K562 (cell line): ENCODE data around the gene PSMB10. TPM values are rescaled to one million over a fixed set of nuclear protein-coding genes. Genes with fewer than 3 reads are reported as not detected.
A peak's percentile ranks its signal among the peaks of the same experiment; 100 is the strongest.

Experiments
- BCL6 ChIP-seq: fragments of 250-450 bp; sonication (Bioruptor Pico); IDR thresholded peaks from 2 replicates; pipeline ENCODE4 v1.4.0; 2020
- FOSL1 ChIP-seq: fragments of 200-800 bp; sonication (Bioruptor generic); conservative IDR thresholded peaks from 2 replicates; pipeline ENCODE4 v1.6.1; 2016; ENCODE audit warnings: missing genetic modification characterization, missing compliant biosample characterization
- HDAC2 ChIP-seq: fragments of 450-650 bp; IDR thresholded peaks from 2 replicates; pipeline ENCODE4 v1.6.1; 2016; ENCODE audit warnings: mild to moderate bottlenecking
- HOXB6 ChIP-seq: fragments of 250-450 bp; sonication (Bioruptor Pico); IDR thresholded peaks from 2 replicates; pipeline ENCODE4 v1.5.1; 2022; ENCODE audit warnings: mild to moderate bottlenecking, borderline replicate concordance
- JUNB ChIP-seq: fragments of 450-650 bp; formaldehyde crosslinking; conservative IDR thresholded peaks from 2 replicates; pipeline ENCODE4 v1.4.0; 2020; ENCODE audit warnings: mild to moderate bottlenecking
- MCM5 ChIP-seq: fragments of 450-650 bp; IDR thresholded peaks from 2 replicates; pipeline ENCODE4 v1.6.1; 2016; ENCODE audit warnings: low read depth
- NCOA2 ChIP-seq, 2 experiments: fragments of 450-650 bp; IDR thresholded peaks; 2 replicates each; pipeline ENCODE4 v1.6.1; 2018; ENCODE audit warnings: mild to moderate bottlenecking in 2 of 2, moderate library complexity in 1 of 2; ENCODE audit not compliant: partially characterized antibody in 2 of 2
- NR4A1 ChIP-seq, 2 experiments: fragments of 250-450 bp in 1 of 2; fragments of 450-650 bp in 1 of 2; sonication (Bioruptor Pico) in 1 of 2; IDR thresholded peaks; 2 replicates each; pipeline versions ENCODE4 v1.4.0 to v1.6.1; 2016 to 2020; ENCODE audit warnings: mild to moderate bottlenecking in 2 of 2, missing compliant biosample characterization in 1 of 2, missing genetic modification characterization in 1 of 2, moderate library complexity in 1 of 2
- POLR2A ChIP-seq: fragments of 450-650 bp; conservative IDR thresholded peaks from 2 replicates; pipeline ENCODE4 v1.6.1; 2016
- PURB ChIP-seq: sonication (generic); formaldehyde crosslinking; IDR thresholded peaks from 2 replicates; pipeline ENCODE4 v1.9.0; 2021; ENCODE audit warnings: low read depth, mild to moderate bottlenecking, missing genetic modification reagents
- RBM22 ChIP-seq: fragments of 200-400 bp; formaldehyde crosslinking; IDR thresholded peaks from 2 replicates; pipeline ENCODE4 v1.6.1; 2018; ENCODE audit warnings: low read length, low read depth; ENCODE audit not compliant: poor library complexity, severe bottlenecking
- SMAD4 ChIP-seq: fragments of 250-450 bp; sonication (Bioruptor Pico); conservative IDR thresholded peaks from 2 replicates; pipeline ENCODE4 v1.8.0; 2021; ENCODE audit warnings: inconsistent platforms, mild to moderate bottlenecking, moderate library complexity
- SMARCA4 ChIP-seq: fragments of 450-650 bp; IDR thresholded peaks from 2 replicates; pipeline ENCODE4 v1.6.1; 2016
- SMARCC2 ChIP-seq: fragments of 450-650 bp; IDR thresholded peaks from 2 replicates; pipeline ENCODE4 v1.6.1; 2017; ENCODE audit warnings: antibody characterized with exemption, moderate library complexity, mild to moderate bottlenecking, low read depth
- SRSF9 ChIP-seq: fragments of 200-400 bp; formaldehyde crosslinking; IDR thresholded peaks from 2 replicates; pipeline ENCODE4 v1.6.1; 2017; ENCODE audit warnings: low read depth, low read length, borderline replicate concordance
- TARDBP ChIP-seq: fragments of 450-650 bp; IDR thresholded peaks from 2 replicates; pipeline ENCODE4 v1.6.1; 2016
- XRCC3 ChIP-seq: fragments of 450-650 bp; IDR thresholded peaks from 2 replicates; pipeline ENCODE4 v1.6.1; 2017; ENCODE audit warnings: mild to moderate bottlenecking, moderate library complexity
- ZNF3 ChIP-seq: fragments of 250-450 bp; sonication (Bioruptor Pico); IDR thresholded peaks from 2 replicates; pipeline ENCODE4 v1.5.0; 2021; ENCODE audit warnings: mild to moderate bottlenecking, moderate library complexity
- ZNF311 ChIP-seq: fragments of 250-450 bp; sonication (Bioruptor Pico); IDR thresholded peaks from 2 replicates; pipeline ENCODE4 v1.4.0; 2020; ENCODE audit warnings: mild to moderate bottlenecking, moderate library complexity
- ZNF584 ChIP-seq: fragments of 200-800 bp; sonication (Bioruptor generic); IDR thresholded peaks from 2 replicates; pipeline ENCODE4 v1.6.1; 2016; ENCODE audit warnings: low read depth, mild to moderate bottlenecking, missing genetic modification characterization, missing compliant biosample characterization
- ZNF717 ChIP-seq: fragments of 250-450 bp; sonication (Bioruptor Pico); IDR thresholded peaks from 2 replicates; pipeline ENCODE4 v1.5.0; 2021
- polyA plus RNA-seq, 8 experiments: library from polyadenylated mRNA; depleted of rRNA in 4 of 8; stranded (reverse) in 5 of 8; unstranded in 3 of 8; fragments of >200 nt; fragmentation: Nextera tagmentation in 2 of 8; fragmentation: Illumina TruSeq in 1 of 8; extraction: Ambion mirVana in 2 of 8; extraction: Trizol in 1 of 8; gene quantifications; 2 replicates each; pipeline versions ENCODE4 v1.2.1 to v1.2.3, GENCODE V29; 2011 to 2014; ENCODE audit warnings: inconsistent platforms in 1 of 8, missing spikeins in 1 of 8
- total RNA-seq, 7 experiments: library from RNA; depleted of rRNA in 6 of 7; stranded (reverse); fragments of >200 nt in 6 of 7; fragmentation: Illumina TruSeq in 2 of 7; extraction: Trizol in 2 of 7; gene quantifications; 2 replicates each; pipeline versions ENCODE4 v1.2.1 to v1.2.3, GENCODE V29; 2011 to 2021; ENCODE audit warnings: low replicate concordance in 1 of 7
- TF ChIP-seq, protein P1 (sequence below), 2 experiments: IDR thresholded peaks; 2 replicates each; pipeline ENCODE4 v1.6.1; 2011; ENCODE audit warnings: borderline replicate concordance in 1 of 2, control low read depth in 1 of 2, low read depth in 1 of 2, low read length in 1 of 2, mild to moderate bottlenecking in 1 of 2, mixed read lengths in 1 of 2, moderate library complexity in 1 of 2; ENCODE audit not compliant: insufficient read depth in 1 of 2, insufficient read length in 1 of 2, poor library complexity in 1 of 2, severe bottlenecking in 1 of 2; ENCODE audit errors: extremely low read depth in 1 of 2
- TF ChIP-seq, protein P2 (sequence below): sonication (generic); formaldehyde crosslinking; IDR thresholded peaks from 2 replicates; pipeline ENCODE4 v1.8.0; 2022; ENCODE audit warnings: mild to moderate bottlenecking, missing genetic modification reagents
- TF ChIP-seq, protein P3 (sequence below), 3 experiments: fragments of 200-800 bp in 1 of 3; fragments of 250-450 bp in 1 of 3; fragments of 450-650 bp in 1 of 3; sonication (Bioruptor Pico) in 1 of 3; sonication (Bioruptor generic) in 1 of 3; formaldehyde crosslinking in 1 of 3; IDR thresholded peaks; 2 replicates each; pipeline versions ENCODE4 v1.6.1 to v1.8.0; 2016 to 2022; ENCODE audit warnings: mild to moderate bottlenecking in 2 of 3, missing genetic modification characterization in 2 of 3, missing compliant biosample characterization in 1 of 3, moderate library complexity in 1 of 3

PSMB10 gene
- total and polyA plus RNA-seq, 9 of the 15 experiments (the other 6 are each of a cell fraction or from before 2014, with no cell fraction given), result 11.7 to 105 (median 51.0) TPM

DNA sequence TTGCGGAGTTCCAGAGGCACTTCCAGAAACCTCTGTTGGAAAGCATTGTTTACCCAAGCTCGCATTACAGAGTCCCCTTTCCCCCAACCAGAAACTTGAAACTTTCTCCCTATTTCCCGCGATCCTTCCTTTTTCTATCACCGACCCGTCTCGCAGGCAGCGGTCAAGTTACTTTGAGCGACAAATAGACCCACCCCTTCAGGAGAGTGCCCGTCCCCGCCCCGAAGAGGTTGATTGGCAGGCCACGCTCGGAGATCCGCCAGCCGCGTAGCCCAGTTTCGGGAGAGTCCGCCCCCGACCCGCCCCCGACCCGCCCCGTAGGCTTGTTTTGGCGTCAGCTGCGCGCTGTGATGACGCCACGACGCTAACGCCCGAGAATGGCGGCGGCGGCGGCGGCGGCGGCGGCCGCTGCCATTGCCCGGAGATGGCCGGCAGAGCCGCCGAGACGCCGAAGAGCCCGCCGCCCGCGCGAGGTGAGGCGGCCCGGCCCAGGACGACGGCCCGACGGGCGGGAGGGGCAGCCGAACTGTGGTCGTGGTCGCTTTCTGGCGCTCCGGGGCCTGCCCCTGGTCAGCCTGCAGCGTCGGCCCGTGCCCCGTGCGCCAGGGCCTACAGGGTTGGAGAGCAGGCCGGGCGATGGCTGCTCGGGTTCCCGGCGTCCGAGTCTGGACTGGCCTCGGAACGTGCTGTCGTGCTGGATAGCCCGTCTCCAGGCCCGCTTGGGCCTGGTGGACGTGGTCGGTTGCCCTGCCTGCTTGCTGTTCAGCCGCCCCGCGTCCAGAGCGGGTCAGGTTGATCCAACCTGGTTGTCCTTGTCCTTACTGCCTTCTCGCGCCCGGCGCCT, 43.5 kb downstream of the PSMB10 start, which contains the start of gene PSKH1 (continued):
- no peak for TF ChIP-seq PURB
- TF ChIP-seq SMARCA4, result no peak
- TF ChIP-seq HOXB6, result no peak
- TF ChIP-seq ZNF717 (CRISPR knock-in tag), result no peak
- TF ChIP-seq NR4A1 (CRISPR knock-in tag; IDR thresholded peaks at IDR 0.05), result peak; percentile 57; the same call in 1 of the 2 replicates
- no peak for TF ChIP-seq NR4A1 (tag; IDR thresholded peaks at IDR 0.05)
- TF ChIP-seq HDAC2, result 0 out of 2 replicates have a peak, but pooled peaks have one; percentile 48
- no peak for TF ChIP-seq JUNB (CRISPR knock-in tag)
- TF ChIP-seq TARDBP, result no peak
- no peak for TF ChIP-seq NCOA2 (IDR thresholded peaks at IDR 0.05; ENCODE audit: partially characterized antibody in 2 of 2)
- no peak for TF ChIP-seq FOSL1 (tag)
- TF ChIP-seq SRSF9, result no peak
- TF ChIP-seq MCM5, result no peak
- TF ChIP-seq XRCC3, result no peak
- peak; percentile 72 for TF ChIP-seq SMAD4 (CRISPR knock-in tag)
- no peak for TF ChIP-seq ZNF311
- TF ChIP-seq RBM22, result no peak
- TF ChIP-seq ZNF3 (CRISPR knock-in tag), result no peak
- TF ChIP-seq, protein P1, sequence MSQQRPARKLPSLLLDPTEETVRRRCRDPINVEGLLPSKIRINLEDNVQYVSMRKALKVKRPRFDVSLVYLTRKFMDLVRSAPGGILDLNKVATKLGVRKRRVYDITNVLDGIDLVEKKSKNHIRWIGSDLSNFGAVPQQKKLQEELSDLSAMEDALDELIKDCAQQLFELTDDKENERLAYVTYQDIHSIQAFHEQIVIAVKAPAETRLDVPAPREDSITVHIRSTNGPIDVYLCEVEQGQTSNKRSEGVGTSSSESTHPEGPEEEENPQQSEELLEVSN (IDR thresholded peaks at IDR 0.05; ENCODE audit: borderline replicate concordance in 1 of 2, extremely low read depth in 1 of 2, insufficient read depth in 1 of 2, insufficient read length in 1 of 2, low read depth in 1 of 2, low read length in 1 of 2, poor library complexity in 1 of 2, severe bottlenecking in 1 of 2), result no peak
- TF ChIP-seq BCL6 (CRISPR knock-in tag), result no peak
- TF ChIP-seq ZNF584 (CRISPR knock-in tag), result no peak
- TF ChIP-seq, protein P2, sequence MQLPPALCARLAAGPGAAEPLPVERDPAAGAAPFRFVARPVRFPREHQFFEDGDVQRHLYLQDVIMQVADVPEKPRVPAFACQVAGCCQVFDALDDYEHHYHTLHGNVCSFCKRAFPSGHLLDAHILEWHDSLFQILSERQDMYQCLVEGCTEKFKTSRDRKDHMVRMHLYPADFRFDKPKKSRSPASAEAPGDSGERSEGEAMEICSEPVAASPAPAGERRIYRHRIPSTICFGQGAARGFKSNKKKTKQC (CRISPR knock-in tag), result no peak
- no peak for TF ChIP-seq SMARCC2
- TF ChIP-seq POLR2A, result peak; percentile 47
- TF ChIP-seq, protein P3, sequence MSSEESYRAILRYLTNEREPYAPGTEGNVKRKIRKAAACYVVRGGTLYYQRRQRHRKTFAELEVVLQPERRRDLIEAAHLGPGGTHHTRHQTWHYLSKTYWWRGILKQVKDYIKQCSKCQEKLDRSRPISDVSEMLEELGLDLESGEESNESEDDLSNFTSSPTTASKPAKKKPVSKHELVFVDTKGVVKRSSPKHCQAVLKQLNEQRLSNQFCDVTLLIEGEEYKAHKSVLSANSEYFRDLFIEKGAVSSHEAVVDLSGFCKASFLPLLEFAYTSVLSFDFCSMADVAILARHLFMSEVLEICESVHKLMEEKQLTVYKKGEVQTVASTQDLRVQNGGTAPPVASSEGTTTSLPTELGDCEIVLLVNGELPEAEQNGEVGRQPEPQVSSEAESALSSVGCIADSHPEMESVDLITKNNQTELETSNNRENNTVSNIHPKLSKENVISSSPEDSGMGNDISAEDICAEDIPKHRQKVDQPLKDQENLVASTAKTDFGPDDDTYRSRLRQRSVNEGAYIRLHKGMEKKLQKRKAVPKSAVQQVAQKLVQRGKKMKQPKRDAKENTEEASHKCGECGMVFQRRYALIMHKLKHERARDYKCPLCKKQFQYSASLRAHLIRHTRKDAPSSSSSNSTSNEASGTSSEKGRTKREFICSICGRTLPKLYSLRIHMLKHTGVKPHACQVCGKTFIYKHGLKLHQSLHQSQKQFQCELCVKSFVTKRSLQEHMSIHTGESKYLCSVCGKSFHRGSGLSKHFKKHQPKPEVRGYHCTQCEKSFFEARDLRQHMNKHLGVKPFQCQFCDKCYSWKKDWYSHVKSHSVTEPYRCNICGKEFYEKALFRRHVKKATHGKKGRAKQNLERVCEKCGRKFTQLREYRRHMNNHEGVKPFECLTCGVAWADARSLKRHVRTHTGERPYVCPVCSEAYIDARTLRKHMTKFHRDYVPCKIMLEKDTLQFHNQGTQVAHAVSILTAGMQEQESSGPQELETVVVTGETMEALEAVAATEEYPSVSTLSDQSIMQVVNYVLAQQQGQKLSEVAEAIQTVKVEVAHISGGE (CRISPR knock-in tag; IDR thresholded peaks at IDR 0.05), result no peak
